NCI-H345 treated with DMSO at 0.1 percent for 48 hours (cell line): Measurements from ENCODE around the gene ARID2.
A peak's percentile ranks its signal among the peaks of the same experiment; 100 is the strongest.

ENCODE experiments used
- DNase-seq: peaks from one replicate; lab custom pipeline; 2025; ENCODE audit not compliant: unreplicated experiment; lab: John Stamatoyannopoulos, UW

Gene ARID2

GRCh38 chr12:45718306-45718705 is 11.2 kb upstream of the ARID2 start:
- no peak for DNase-seq

GRCh38 chr12:45720069-45720468 is 9.4 kb upstream of the ARID2 start:
- DNase-seq = no peak

- DNase-seq = no peak
Observed at GRCh38 chr12:45721369-45721768, 8.1 kb upstream of the ARID2 start.

GRCh38 chr12:45721954-45722353 is 7.6 kb upstream of the ARID2 start:
- DNase-seq = no peak

- DNase-seq = peak; percentile 35
Observed at GRCh38 chr12:45725631-45726602, 3.6 kb upstream of the ARID2 start.

GRCh38 chr12:45726603-45727300 is 2.8 kb upstream of the ARID2 start:
- no peak for DNase-seq

- DNase-seq = peak; percentile 20
Observed at GRCh38 chr12:45727301-45727979, 2.1 kb upstream of the ARID2 start.

- no peak for DNase-seq
Observed at GRCh38 chr12:45727980-45728629, 1.4 kb upstream of the ARID2 start.

GRCh38 chr12:45728630-45729232 is 775 bp upstream of the ARID2 start:
- peak; percentile 37 for DNase-seq

GRCh38 chr12:45730084-45730347 is 510 bp downstream of the ARID2 start:
- no peak for DNase-seq

- DNase-seq = no peak
Observed at GRCh38 chr12:45730348-45731189, 1.1 kb downstream of the ARID2 start.

- DNase-seq = no peak
Observed at GRCh38 chr12:45731190-45731775, 1.8 kb downstream of the ARID2 start.

GRCh38 chr12:45732250-45732649 is 2.7 kb downstream of the ARID2 start:
- no peak for DNase-seq

GRCh38 chr12:45732936-45733335 is 3.4 kb downstream of the ARID2 start:
- no peak for DNase-seq

GRCh38 chr12:45737638-45738037 is 8.1 kb downstream of the ARID2 start:
- no peak for DNase-seq

- no peak for DNase-seq
Observed at GRCh38 chr12:45742590-45742989, 13.1 kb downstream of the ARID2 start.

GRCh38 chr12:45743247-45743646 is 13.7 kb downstream of the ARID2 start:
- no peak for DNase-seq

- no peak for DNase-seq
Observed at GRCh38 chr12:45745861-45746277, 16.4 kb downstream of the ARID2 start.

GRCh38 chr12:45756666-45757065 is 27.2 kb downstream of the ARID2 start:
- no peak for DNase-seq

GRCh38 chr12:45757172-45757571 is 27.7 kb downstream of the ARID2 start:
- DNase-seq = no peak
